Activated CD4-positive, alpha-beta T cell treated with anti-CD3 and anti-CD28 coated beads, Interleukin-2, amount 10 ng/mL, durations not matched to agents 7 days and 5 days (primary cell): Measurements from ENCODE around the gene POLR2F. TPM values are rescaled to one million over a fixed set of nuclear protein-coding genes. Genes with fewer than 3 reads are reported as not detected.
A peak's percentile ranks its signal among the peaks of the same experiment; 100 is the strongest.

Experiments
- CTCF ChIA-PET: fragments of 350-600 bp; sonication (Branson Sonifier 250); formaldehyde crosslinking; loops from one replicate; lab custom pipeline; 2021; ENCODE audit warnings: antibody characterized with exemption; lab: Charles Lee
- POLR2A ChIA-PET: fragments of 350-600 bp; sonication (Branson Sonifier 250); formaldehyde crosslinking; loops from one replicate; lab custom pipeline; 2021; ENCODE audit warnings: antibody characterized with exemption; lab: Charles Lee
- DNase-seq: peaks from one replicate; pipeline ENCODE4 v3.0.0-alpha.2; 2020
- H3K27ac Mint-ChIP-seq: one replicate; pipeline ENCODE4 v1.8.0; 2021; ENCODE audit warnings: mild to moderate bottlenecking, moderate library complexity, mixed read lengths
- H3K27me3 Mint-ChIP-seq: one replicate; pipeline ENCODE4 v1.8.0; 2021; ENCODE audit warnings: mixed read lengths
- H3K36me3 Mint-ChIP-seq: one replicate; pipeline ENCODE4 v1.8.0; 2021; ENCODE audit warnings: low read depth, mixed read lengths
- H3K4me1 Mint-ChIP-seq: one replicate; pipeline ENCODE4 v1.8.0; 2021; ENCODE audit warnings: mixed read lengths
- H3K4me3 Mint-ChIP-seq: one replicate; pipeline ENCODE4 v1.8.0; 2021; ENCODE audit warnings: mild to moderate bottlenecking, moderate library complexity, mixed read lengths
- H3K9me3 Mint-ChIP-seq: one replicate; pipeline ENCODE4 v1.8.0; 2021; ENCODE audit warnings: mixed read lengths
- total RNA-seq, 2 experiments: library from RNA; stranded (reverse); gene quantifications; one replicate each; pipeline ENCODE4 v1.2.3, GENCODE V29; 2021

Gene POLR2F
- total RNA-seq, 2 experiments from 2014 or later, result 58.5 to 66.3 TPM

DNA sequence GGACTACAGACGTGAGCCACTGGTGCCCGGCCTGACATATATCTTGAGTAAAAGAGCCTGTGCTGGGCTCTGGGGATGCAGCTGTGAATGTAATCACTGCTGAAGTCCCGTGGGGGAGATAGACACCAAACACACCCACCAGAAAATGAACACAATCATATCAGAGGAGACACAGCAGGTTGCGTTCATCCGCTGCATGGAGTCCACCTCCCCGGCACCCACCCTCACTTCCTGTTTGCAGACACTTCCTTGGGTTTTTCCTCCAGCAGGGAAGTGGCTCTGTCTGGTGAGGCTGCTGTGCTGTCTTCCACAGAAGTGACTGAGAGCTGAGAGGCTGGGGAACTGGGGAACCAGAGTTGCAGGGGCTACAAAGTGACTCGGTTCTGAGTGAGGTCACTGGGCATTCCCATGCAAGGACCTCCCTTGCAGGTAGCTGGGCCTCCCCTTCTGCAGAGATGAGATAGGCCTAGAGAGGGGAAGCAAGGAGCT, 40.2 kb upstream of the POLR2F start:
- CTCF ChIA-PET, result no interaction called here
- no peak for DNase-seq

DNA sequence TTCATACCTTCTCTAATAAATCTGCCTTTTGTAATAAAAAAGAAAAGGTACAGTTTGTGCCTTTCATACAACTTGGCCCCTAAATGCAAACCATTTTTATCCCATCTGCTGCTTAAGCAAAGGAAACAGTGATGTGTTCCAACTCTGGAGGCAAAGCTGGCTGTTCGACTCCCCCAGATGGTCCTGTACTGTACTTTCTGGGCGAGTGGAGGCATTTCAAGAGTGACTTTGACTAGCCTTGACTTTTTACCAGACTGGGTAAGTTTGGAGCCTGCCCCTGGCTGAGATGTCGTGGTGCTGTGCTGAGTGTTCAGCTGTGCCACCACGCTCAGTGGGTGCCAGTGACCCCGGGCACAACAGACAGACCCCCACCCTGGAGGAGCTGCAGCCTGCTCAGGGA, 37.2 kb upstream of the POLR2F start:
- ChIA-PET CTCF (interaction anchor here (0.6 to 0.8 kb wide), 2 partner anchors 11 to 39 kb away, joined by 3 to 4 read pairs; partner anchors contain the start of gene MICALL1), POLR2A (interaction anchor here (0.6 kb wide), 1 partner anchor 66 kb away, joined by 4 read pairs; no protein-coding TSS in a partner anchor)
- H3K27me3 Mint-ChIP-seq, result no peaks in the 10 kb centered on the region
- no peaks in the 10 kb centered on the region for H3K9me3 Mint-ChIP-seq
- H3K4me3 Mint-ChIP-seq, result no peak overlapping the region
- peaks cover 26% of the 10 kb centered on the region for H3K4me1 Mint-ChIP-seq
- DNase-seq, result no peak
- H3K36me3 Mint-ChIP-seq, result peaks cover 15% of the 10 kb centered on the region
- no peak overlapping the region for H3K27ac Mint-ChIP-seq

More for the DNA sequence above, 40.2 kb upstream of the POLR2F start:
- Mint-ChIP-seq H3K27ac (no peak overlapping the region), H3K36me3 (peaks cover 11% of the 10 kb centered on the region), H3K27me3 (no peaks in the 10 kb centered on the region), H3K9me3 (no peaks in the 10 kb centered on the region), H3K4me1 (peaks cover 22% of the 10 kb centered on the region), H3K4me3 (no peak overlapping the region)
- POLR2A ChIA-PET, result no interaction called here

- peaks cover 16% of the 10 kb centered on the region for H3K4me1 Mint-ChIP-seq
- no peak overlapping the region for H3K27ac Mint-ChIP-seq
- H3K36me3 Mint-ChIP-seq, result peaks cover 17% of the 10 kb centered on the region
- ChIA-PET CTCF (interaction anchor here (1.6 kb wide), 1 partner anchor 19 kb away, joined by 4 read pairs; no protein-coding TSS in a partner anchor), POLR2A (no interaction called here)
- H3K9me3 Mint-ChIP-seq, result no peaks in the 10 kb centered on the region
- no peaks in the 10 kb centered on the region for H3K27me3 Mint-ChIP-seq
- H3K4me3 Mint-ChIP-seq, result no peak overlapping the region
- no peak for DNase-seq
Observed at GRCh38 chr22:37917874-37918548, 35.5 kb upstream of the POLR2F start.

- ChIA-PET CTCF (interaction anchor here (0.7 to 1.6 kb wide), 3 partner anchors 15 to 101 kb away, joined by 3 to 4 read pairs (median 4); no protein-coding TSS in a partner anchor), POLR2A (no interaction called here)
- Mint-ChIP-seq H3K27ac (no peak overlapping the region), H3K36me3 (peaks cover 15% of the 10 kb centered on the region), H3K4me1 (peaks cover 11% of the 10 kb centered on the region), H3K9me3 (no peaks in the 10 kb centered on the region), H3K4me3 (no peak overlapping the region), H3K27me3 (no peaks in the 10 kb centered on the region)
- no peak for DNase-seq
Observed at GRCh38 chr22:37918580-37919270, 34.8 kb upstream of the POLR2F start.

DNA sequence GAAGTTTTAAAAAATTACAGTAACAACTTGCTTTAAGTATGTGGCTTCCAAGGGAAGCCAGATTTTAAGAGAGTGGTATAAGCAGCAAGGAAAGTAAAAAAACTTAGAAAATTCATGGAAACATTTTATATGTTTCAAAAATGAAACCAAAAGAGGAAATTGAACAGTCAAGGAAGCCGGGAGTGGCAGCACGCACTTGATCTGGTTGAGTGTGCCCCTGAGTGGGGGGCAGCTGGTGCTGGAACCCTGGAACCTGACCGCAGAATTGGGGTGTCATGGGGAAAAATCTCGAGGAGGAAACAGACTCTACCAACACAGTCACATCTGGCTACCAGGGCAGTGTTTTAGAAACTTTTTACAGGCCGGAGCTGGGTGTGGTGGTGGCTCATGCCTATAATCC, 33.4 kb upstream of the POLR2F start:
- H3K36me3 Mint-ChIP-seq, result peaks cover 15% of the 10 kb centered on the region
- no peaks in the 10 kb centered on the region for H3K27me3 Mint-ChIP-seq
- H3K4me1 Mint-ChIP-seq, result peaks cover 11% of the 10 kb centered on the region
- DNase-seq, result no peak
- no peaks in the 10 kb centered on the region for H3K9me3 Mint-ChIP-seq
- ChIA-PET POLR2A (no interaction called here), CTCF (interaction anchor here (0.7 to 1.4 kb wide), 2 partner anchors 15 to 102 kb away, joined by 3 read pairs; no protein-coding TSS in a partner anchor)
- peak overlapping the region; percentile 91 for H3K27ac Mint-ChIP-seq
- H3K4me3 Mint-ChIP-seq, result peak overlapping the region; percentile 17

GRCh38 chr22:37922191-37922590, 31.3 kb upstream of the POLR2F start:
- no peak overlapping the region for H3K4me3 Mint-ChIP-seq
- ChIA-PET CTCF (no interaction called here), POLR2A (no interaction called here)
- H3K4me1 Mint-ChIP-seq, result peaks cover 11% of the 10 kb centered on the region
- DNase-seq, result no peak
- H3K36me3 Mint-ChIP-seq, result peaks cover 11% of the 10 kb centered on the region
- no peaks in the 10 kb centered on the region for H3K27me3 Mint-ChIP-seq
- H3K27ac Mint-ChIP-seq, result no peak overlapping the region
- no peaks in the 10 kb centered on the region for H3K9me3 Mint-ChIP-seq

GRCh38 chr22:37923927-37924326, 29.6 kb upstream of the POLR2F start:
- ChIA-PET CTCF (no interaction called here), POLR2A (no interaction called here)
- DNase-seq, result no peak
- Mint-ChIP-seq H3K9me3 (no peaks in the 10 kb centered on the region), H3K4me1 (peaks cover 8% of the 10 kb centered on the region), H3K4me3 (no peak overlapping the region), H3K36me3 (peaks cover 12% of the 10 kb centered on the region), H3K27ac (no peak overlapping the region), H3K27me3 (no peaks in the 10 kb centered on the region)

GRCh38 chr22:37924386-37925065, 29.0 kb upstream of the POLR2F start:
- H3K4me3 Mint-ChIP-seq, result no peak overlapping the region
- peaks cover 8% of the 10 kb centered on the region for H3K4me1 Mint-ChIP-seq
- H3K27ac Mint-ChIP-seq, result no peak overlapping the region
- peaks cover 14% of the 10 kb centered on the region for H3K36me3 Mint-ChIP-seq
- ChIA-PET CTCF (no interaction called here), POLR2A (no interaction called here)
- no peak for DNase-seq
- no peaks in the 10 kb centered on the region for H3K9me3 Mint-ChIP-seq
- H3K27me3 Mint-ChIP-seq, result no peaks in the 10 kb centered on the region

DNA sequence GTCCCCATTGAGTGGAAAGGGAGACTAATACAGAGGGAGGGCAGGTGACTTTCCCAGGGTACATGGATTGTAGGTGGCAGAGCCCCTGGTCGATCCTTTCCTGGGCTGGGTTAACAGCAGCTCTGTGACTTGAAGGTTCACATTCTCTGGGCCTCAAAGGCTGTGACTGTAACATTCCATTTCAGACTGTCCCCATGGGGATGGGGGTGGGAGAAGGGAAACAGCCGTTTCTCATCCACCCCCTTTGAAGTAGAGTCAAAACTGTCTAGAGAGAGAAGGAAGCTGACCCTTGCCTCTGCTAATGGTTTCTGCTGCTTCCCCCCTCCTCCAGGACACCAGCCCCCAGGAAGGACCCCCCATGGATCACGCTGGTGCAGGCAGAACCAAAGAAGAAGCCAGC, 28.2 kb upstream of the POLR2F start:
- Mint-ChIP-seq H3K9me3 (no peaks in the 10 kb centered on the region), H3K27ac (no peak overlapping the region), H3K4me3 (no peak overlapping the region), H3K36me3 (peaks cover 10% of the 10 kb centered on the region), H3K4me1 (peaks cover under 1% of the 10 kb centered on the region), H3K27me3 (no peaks in the 10 kb centered on the region)
- ChIA-PET CTCF (no interaction called here), POLR2A (no interaction called here)
- DNase-seq, result no peak

GRCh38 chr22:37925767-37926166, 27.7 kb upstream of the POLR2F start:
- DNase-seq, result no peak
- no peak overlapping the region for H3K4me3 Mint-ChIP-seq
- ChIA-PET CTCF (no interaction called here), POLR2A (no interaction called here)
- peaks cover 5% of the 10 kb centered on the region for H3K4me1 Mint-ChIP-seq
- H3K36me3 Mint-ChIP-seq, result peaks cover 10% of the 10 kb centered on the region
- no peaks in the 10 kb centered on the region for H3K9me3 Mint-ChIP-seq
- H3K27ac Mint-ChIP-seq, result no peak overlapping the region
- H3K27me3 Mint-ChIP-seq, result no peaks in the 10 kb centered on the region

- CTCF ChIA-PET, result interaction anchor here (0.5 to 1.6 kb wide), 2 partner anchors 19 to 39 kb away, joined by 3 to 5 read pairs; no protein-coding TSS in a partner anchor
- DNase-seq, result no peak
- H3K27ac Mint-ChIP-seq, result no peak overlapping the region
- H3K4me3 Mint-ChIP-seq, result no peak overlapping the region
- H3K27me3 Mint-ChIP-seq, result no peaks in the 10 kb centered on the region
- peaks cover 10% of the 10 kb centered on the region for H3K36me3 Mint-ChIP-seq
- H3K4me1 Mint-ChIP-seq, result peaks cover 5% of the 10 kb centered on the region
- no peaks in the 10 kb centered on the region for H3K9me3 Mint-ChIP-seq
- POLR2A ChIA-PET, result no interaction called here
Observed at GRCh38 chr22:37926358-37926757, 27.1 kb upstream of the POLR2F start.

DNA sequence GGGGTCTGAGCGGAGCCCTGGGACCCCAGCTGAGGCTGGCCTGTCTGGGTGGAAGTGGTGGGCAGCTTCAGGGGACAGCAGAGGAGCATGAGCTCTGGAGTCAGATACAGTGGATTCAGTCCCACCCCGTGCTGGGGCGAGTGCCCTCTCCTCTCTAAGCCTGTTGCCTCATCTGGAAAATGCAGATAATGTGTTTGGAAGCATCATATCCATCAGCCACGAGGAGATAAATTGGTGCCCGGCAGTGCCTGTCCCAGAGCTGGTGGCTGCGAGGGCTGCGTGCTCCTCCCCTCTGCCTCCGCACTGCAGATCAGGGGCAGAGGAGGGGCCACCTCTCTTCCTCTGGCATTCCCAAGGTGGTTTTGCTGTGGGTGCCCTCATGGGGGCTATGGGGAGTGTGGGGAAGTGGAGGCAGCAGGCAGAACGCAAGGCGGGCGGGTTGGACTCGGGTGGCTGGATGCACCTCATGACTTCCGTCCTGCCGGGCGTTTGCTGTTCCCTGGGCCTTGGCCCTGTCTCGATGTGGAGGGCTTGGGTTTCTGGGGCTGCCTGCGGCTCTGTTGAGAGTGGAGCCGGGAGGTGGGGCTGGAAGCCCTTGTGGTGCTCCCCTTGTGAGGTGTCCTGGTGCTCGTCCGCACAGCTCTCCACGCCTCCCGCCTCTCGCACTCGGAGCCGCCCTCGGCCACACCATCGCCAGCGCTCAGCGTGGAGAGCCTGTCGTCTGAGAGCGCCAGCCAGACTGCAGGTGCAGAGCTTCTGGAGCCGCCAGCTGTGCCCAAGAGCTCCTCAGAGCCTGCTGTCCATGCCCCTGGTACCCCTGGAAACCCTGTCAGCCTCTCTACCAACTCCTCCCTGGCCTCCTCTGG, 26.5 kb upstream of the POLR2F start:
- H3K36me3 Mint-ChIP-seq, result peaks cover 8% of the 10 kb centered on the region
- peaks cover 5% of the 10 kb centered on the region for H3K4me1 Mint-ChIP-seq

More for the DNA sequence above, 26.5 kb upstream of the POLR2F start:
- POLR2A ChIA-PET, result no interaction called here
- DNase-seq, result no peak
- H3K27me3 Mint-ChIP-seq, result no peaks in the 10 kb centered on the region
- CTCF ChIA-PET, result interaction anchor here (0.5 to 1.6 kb wide), 3 partner anchors 13 to 39 kb away, joined by 3 to 5 read pairs (median 4); no protein-coding TSS in a partner anchor
- H3K27ac Mint-ChIP-seq, result no peak overlapping the region
- no peak overlapping the region for H3K4me3 Mint-ChIP-seq
- no peaks in the 10 kb centered on the region for H3K9me3 Mint-ChIP-seq
